HG02623 (cell line): ENCODE data around the gene UMOD.

Experiments used
- ATAC-seq: cut with Tn5 transposase; IDR thresholded peaks from one replicate; pipeline ENCODE4 v1.9.1; 2021; ENCODE audit warnings: moderate library complexity; ENCODE audit not compliant: unreplicated experiment

The UMOD gene

GRCh38 chr16:20352615-20353014 is at the start of gene UMOD:
UMOD (minus strand) TSS chr16:20352715; CDS start chr16:20350737, 1,978 bp downstream.
- ATAC-seq = no peak

- no peak for ATAC-seq
Measured at GRCh38 chr16:20401475-20402016, 49.0 kb upstream of the UMOD start.

- ATAC-seq = no peak
Measured at GRCh38 chr16:20401066-20401465, 48.6 kb upstream of the UMOD start.

- ATAC-seq = no peak
Measured at GRCh38 chr16:20399185-20399584, 46.7 kb upstream of the UMOD start.

GRCh38 chr16:20398603-20399002 is 46.1 kb upstream of the UMOD start:
- no peak for ATAC-seq

GRCh38 chr16:20397468-20398074 is 45.1 kb upstream of the UMOD start:
- no peak for ATAC-seq

GRCh38 chr16:20396846-20397467 is 44.4 kb upstream of the UMOD start:
- ATAC-seq = no peak

- no peak for ATAC-seq
Measured at GRCh38 chr16:20395946-20396345, 43.4 kb upstream of the UMOD start.

- no peak for ATAC-seq
Measured at GRCh38 chr16:20393801-20394577, 41.5 kb upstream of the UMOD start.

- no peak for ATAC-seq
Measured at GRCh38 chr16:20391045-20391444, 38.5 kb upstream of the UMOD start.

GRCh38 chr16:20388854-20389253 is 36.3 kb upstream of the UMOD start:
- no peak for ATAC-seq

- ATAC-seq = no peak
Measured at GRCh38 chr16:20387978-20388377, 35.5 kb upstream of the UMOD start.

- ATAC-seq = no peak
Measured at GRCh38 chr16:20385844-20386832, 33.6 kb upstream of the UMOD start.

GRCh38 chr16:20383106-20384029 is 30.9 kb upstream of the UMOD start:
- ATAC-seq = no peak

GRCh38 chr16:20382202-20382948 is 29.9 kb upstream of the UMOD start:
- ATAC-seq = no peak

GRCh38 chr16:20380782-20381181 is 28.3 kb upstream of the UMOD start:
- no peak for ATAC-seq

- ATAC-seq = no peak
Measured at GRCh38 chr16:20377181-20377580, 24.7 kb upstream of the UMOD start.

- ATAC-seq = no peak
Measured at GRCh38 chr16:20372701-20373100, 20.2 kb upstream of the UMOD start.
